Measurements from ENCODE around the gene RTKN2. TPM values are rescaled to one million over a fixed set of nuclear protein-coding genes. Genes with fewer than 3 reads are reported as not detected.

RTKN2 gene, protein sequence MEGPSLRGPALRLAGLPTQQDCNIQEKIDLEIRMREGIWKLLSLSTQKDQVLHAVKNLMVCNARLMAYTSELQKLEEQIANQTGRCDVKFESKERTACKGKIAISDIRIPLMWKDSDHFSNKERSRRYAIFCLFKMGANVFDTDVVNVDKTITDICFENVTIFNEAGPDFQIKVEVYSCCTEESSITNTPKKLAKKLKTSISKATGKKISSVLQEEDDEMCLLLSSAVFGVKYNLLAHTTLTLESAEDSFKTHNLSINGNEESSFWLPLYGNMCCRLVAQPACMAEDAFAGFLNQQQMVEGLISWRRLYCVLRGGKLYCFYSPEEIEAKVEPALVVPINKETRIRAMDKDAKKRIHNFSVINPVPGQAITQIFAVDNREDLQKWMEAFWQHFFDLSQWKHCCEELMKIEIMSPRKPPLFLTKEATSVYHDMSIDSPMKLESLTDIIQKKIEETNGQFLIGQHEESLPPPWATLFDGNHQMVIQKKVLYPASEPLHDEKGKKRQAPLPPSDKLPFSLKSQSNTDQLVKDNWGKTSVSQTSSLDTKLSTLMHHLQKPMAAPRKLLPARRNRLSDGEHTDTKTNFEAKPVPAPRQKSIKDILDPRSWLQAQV
- total RNA-seq: under 1 TPM in 5 of 9 donors, not detected in 4; 0.04 to 0.14 (median 0.12) TPM
- polyA plus RNA-seq: under 1 TPM in 1 of 2 donors, not detected in 1; 0.01 TPM
- long read RNA-seq, donor 1, partial matches to known transcripts: 1 of 1 reads
- long read RNA-seq, donor 1, other reads (novel, unspliced or antisense): 0 of 1 reads
- long read RNA-seq, donor 2: 0 reads
- long read RNA-seq, donor 3: 0 reads

DNA sequence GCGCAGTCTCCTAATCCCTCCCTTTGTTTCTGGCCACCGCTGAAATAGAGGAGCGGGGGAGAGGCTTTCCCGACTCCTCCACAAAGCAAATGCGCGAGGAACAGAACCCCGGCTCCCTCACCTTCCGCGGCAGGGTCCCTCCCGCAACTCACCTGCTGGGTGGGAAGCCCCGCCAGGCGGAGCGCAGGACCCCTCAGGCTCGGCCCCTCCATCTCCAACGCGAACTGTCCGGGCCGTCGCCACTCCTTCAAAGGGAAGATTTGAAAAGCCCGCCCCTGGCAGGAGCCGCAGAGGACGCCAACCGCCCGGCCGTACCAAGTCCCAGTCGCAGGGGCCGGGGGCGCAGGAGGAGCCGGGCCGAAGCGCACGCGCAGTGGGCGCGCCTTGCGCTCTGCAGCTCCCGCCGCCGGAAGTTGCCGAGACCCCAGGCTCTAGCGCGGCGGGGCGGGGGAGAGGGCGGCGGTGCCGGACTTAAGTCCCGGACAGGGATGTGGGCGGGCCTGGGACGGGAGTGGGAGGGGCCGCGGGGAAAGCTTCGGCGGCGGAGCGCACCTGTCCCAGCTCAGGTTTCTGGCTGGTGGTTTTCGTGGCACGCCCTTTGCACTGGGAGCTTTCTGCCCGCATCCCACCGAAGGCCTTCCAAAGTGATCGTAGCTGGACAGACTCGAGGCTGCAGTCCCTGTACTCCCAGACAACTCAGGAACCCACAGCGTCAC, at the start of gene RTKN2:
RTKN2 (minus strand) TSS at position 446 of the 716 bp plus-strand sequence; CDS start at position 212, 234 bp downstream.
- ATAC-seq (peak in 3 of 4 donors; percentile 88 to 92 (median 91)), DNase-seq (peak; percentile 46 to 84 (median 67))
- 0 to 1% (median 0%) methylated on average over 17 to 63 of the region's 63 CpGs for WGBS, 4 donors
- peaks cover 0 to 16% (median 6%) of the 10 kb centered on the region in 12 donors for H3K4me1 ChIP-seq
- no peaks in the 10 kb centered on the region for H3K9me3 ChIP-seq
- peak within 1 kb of the TSS; percentile 38 to 79 (median 68) for H3K4me3 ChIP-seq
- TF ChIP-seq POLR2A (IDR thresholded peaks at IDR 0.05): no peak
- TF ChIP-seq, protein P1, sequence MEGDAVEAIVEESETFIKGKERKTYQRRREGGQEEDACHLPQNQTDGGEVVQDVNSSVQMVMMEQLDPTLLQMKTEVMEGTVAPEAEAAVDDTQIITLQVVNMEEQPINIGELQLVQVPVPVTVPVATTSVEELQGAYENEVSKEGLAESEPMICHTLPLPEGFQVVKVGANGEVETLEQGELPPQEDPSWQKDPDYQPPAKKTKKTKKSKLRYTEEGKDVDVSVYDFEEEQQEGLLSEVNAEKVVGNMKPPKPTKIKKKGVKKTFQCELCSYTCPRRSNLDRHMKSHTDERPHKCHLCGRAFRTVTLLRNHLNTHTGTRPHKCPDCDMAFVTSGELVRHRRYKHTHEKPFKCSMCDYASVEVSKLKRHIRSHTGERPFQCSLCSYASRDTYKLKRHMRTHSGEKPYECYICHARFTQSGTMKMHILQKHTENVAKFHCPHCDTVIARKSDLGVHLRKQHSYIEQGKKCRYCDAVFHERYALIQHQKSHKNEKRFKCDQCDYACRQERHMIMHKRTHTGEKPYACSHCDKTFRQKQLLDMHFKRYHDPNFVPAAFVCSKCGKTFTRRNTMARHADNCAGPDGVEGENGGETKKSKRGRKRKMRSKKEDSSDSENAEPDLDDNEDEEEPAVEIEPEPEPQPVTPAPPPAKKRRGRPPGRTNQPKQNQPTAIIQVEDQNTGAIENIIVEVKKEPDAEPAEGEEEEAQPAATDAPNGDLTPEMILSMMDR (IDR thresholded peaks at IDR 0.05): no peak
- peak within 1 kb of the TSS in 1 of 12 donors; percentile 8 for H3K27ac ChIP-seq
- peaks cover 0 to 27% (median 4%) of the 10 kb centered on the region in 9 donors for H3K27me3 ChIP-seq
- intact Hi-C loops (cut with DNase I): no loop called here
- no peaks in the 10 kb centered on the region for H3K36me3 ChIP-seq

DNA sequence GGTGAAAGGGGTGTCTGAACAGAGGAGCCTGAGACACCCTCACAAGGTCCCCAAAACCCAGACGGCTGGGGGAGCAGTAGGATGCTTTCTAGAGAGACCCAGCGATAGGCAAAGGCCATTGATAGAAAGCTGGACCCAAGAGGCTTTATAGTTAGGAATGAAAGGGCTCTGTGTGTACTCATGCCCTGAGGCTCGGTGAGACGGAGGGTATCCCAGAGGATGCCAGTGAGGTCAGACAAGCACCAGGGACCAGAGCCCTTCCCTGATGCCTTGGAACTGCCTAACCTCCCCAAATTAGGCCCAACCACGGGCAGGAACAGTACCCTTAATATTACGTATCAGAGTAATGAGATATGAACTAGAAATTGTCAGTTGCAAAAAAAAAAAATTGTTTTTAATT, 48.6 kb upstream of the RTKN2 start:
- Histone ChIP-seq H3K4me1 (no peaks in the 10 kb centered on the region), H3K4me3 (no peak overlapping the region), H3K27ac (no peak overlapping the region), H3K27me3 (no peaks in the 10 kb centered on the region), H3K36me3 (no peaks in the 10 kb centered on the region), H3K9me3 (no peaks in the 10 kb centered on the region)
- intact Hi-C loops (cut with DNase I): no loop called here
- WGBS, 4 donors: 73 to 80% (median 76%) methylated on average over 6 of the region's 6 CpGs
- TF ChIP-seq, protein P1 (IDR thresholded peaks at IDR 0.05): no peak
- no peak for TF ChIP-seq POLR2A (IDR thresholded peaks at IDR 0.05)
- DNase-seq (no peak), ATAC-seq (no peak)

DNA sequence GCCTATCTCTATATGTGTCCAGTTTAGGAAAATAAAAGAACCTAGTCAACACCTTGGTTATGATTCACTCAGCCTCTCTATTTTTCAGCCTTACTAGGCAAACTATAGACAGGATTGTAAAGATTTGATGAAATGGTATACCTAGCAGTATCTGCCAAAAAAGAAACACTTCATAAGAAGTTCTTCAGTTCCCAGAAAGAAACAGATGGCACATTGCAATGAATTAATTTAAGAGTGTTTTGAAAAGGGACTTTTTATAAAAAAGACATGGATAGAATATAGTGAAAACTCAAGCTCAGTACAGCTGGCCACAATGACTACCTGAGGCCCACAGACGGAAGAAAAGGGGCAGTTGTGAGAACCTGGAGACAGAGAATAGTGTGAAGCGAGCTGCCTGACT, 40.6 kb upstream of the RTKN2 start:
- no peak for DNase-seq
- intact Hi-C loops (cut with DNase I): no loop called here
- no peak overlapping the region for H3K4me3 ChIP-seq
- H3K27me3 ChIP-seq: no peaks in the 10 kb centered on the region
- WGBS, 4 donors: 64 to 87% (median 77%) methylated on average over 2 of the region's 2 CpGs
- no peak for ATAC-seq
- TF ChIP-seq, protein P1 (IDR thresholded peaks at IDR 0.05): no peak
- no peak for TF ChIP-seq POLR2A (IDR thresholded peaks at IDR 0.05)
- H3K9me3 ChIP-seq: no peaks in the 10 kb centered on the region
- H3K27ac ChIP-seq: no peak overlapping the region
- no peaks in the 10 kb centered on the region for H3K4me1 ChIP-seq
- H3K36me3 ChIP-seq: no peaks in the 10 kb centered on the region
